ENCODE data around the gene FREY1.
"Not testable (repeated sequence)": the region's sequence is repeated elsewhere in the genome, so short reads cannot be mapped to it uniquely, and the experiment has no call there.

FREY1 gene

GRCh38 chr11:45913942-45914635 lies 7.0 kb upstream of the FREY1 start:
- no peak for DNase-seq

DNA sequence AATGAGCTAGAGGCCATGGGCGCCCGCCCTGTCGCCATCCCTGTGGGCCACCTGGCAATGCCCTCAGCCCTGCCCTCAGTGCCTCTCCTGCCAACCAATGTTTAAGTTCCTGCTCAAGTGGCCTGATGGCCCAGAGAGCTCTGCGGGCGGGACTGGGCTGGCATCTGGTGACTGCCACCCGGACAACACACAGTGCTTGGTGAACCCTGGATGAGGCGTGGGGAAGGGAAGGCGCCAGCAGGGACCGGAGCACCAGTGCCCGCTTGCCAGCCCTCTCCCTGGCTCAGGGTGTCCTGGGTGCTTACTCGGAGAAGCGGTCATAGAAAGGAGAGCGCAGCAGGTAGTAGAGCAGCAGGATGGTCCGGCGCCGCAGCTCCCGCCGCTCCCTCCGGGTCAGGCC lies 6.4 kb upstream of the FREY1 start:
- no peak for DNase-seq

DNA sequence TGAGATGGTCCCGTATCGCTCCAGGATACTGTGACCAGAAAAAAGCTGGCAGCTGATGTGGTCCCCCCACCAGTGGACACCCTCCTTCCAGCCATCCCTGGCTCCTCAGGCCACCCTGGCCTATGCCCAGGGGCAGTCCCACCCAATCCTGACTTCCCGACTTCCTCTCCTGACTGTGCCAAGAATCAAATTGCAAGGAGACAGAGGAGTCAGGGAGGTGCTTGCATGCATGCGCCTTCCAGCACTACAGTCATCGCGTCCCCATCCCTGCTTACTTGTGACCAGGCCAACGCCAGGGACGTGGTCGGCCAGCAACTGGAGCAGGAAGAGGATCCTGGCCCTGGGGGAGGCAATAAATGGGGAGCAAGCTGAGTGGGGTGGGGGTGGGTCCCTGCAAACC lies 3.6 kb upstream of the FREY1 start:
- DNase-seq: no peak

- DNase-seq: no peak
These were observed 2.8 kb upstream of the FREY1 start for GRCh38 chr11:45909594-45910475.

DNA sequence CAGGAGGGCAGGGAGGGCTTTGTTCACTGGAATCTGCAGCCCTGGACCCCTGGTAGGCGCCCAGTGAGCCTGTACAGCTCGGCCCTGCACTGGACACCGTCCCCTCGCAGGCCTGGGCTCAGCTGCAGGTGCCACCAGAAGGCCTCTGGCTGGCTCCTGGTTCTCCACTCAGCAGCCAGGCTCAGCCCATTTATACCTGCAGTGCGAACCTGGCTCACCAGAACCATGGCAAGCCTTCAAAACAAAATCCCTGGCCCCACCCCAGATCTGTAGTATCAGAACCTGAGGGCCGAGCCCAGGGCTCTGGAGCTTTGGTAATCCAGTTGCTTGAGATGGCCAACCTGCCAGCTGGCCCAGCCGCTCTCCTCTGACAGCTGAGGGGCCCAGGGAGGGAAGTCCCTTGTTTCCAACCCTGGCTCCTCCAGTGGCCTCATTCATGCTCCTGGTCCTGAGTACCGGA lies 870 bp upstream of the FREY1 start:
- DNase-seq: peak; percentile 2

DNA sequence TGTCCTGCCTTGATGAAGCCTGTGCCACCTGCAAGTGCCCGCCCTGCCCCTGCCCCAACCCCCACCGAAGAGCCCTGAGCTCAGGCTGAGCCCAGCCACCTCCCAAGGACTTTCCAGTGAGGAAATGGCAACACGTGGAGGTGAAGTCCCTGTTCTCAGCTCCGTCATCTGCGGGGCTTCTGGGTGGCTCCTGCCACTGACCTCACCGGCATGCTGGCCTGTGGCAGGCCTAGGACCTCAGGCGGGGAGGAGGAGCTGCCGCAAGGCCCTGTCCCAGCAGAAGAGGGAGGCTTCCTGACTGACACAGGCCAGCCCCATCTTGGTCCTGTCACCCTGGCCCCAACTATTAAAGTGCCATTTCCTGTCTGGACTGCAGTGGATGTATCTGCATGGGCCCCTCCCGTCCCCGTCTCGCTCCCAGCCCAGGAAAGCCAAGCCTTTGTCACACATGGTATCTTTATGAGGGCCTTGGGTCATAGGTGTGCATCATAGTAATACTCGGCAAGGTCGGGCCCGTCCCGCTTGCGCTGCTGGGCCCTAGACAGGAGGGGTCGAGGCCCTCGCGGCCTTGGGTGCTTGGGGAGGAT lies 882 bp downstream of the FREY1 start:
- DNase-seq: no peak

- DNase-seq: not testable (repeated sequence)
These were observed 1.5 kb downstream of the FREY1 start for GRCh38 chr11:45905576-45905975.

- peak; percentile 0 for DNase-seq
These were observed 2.0 kb downstream of the FREY1 start for GRCh38 chr11:45905095-45905494.

DNA sequence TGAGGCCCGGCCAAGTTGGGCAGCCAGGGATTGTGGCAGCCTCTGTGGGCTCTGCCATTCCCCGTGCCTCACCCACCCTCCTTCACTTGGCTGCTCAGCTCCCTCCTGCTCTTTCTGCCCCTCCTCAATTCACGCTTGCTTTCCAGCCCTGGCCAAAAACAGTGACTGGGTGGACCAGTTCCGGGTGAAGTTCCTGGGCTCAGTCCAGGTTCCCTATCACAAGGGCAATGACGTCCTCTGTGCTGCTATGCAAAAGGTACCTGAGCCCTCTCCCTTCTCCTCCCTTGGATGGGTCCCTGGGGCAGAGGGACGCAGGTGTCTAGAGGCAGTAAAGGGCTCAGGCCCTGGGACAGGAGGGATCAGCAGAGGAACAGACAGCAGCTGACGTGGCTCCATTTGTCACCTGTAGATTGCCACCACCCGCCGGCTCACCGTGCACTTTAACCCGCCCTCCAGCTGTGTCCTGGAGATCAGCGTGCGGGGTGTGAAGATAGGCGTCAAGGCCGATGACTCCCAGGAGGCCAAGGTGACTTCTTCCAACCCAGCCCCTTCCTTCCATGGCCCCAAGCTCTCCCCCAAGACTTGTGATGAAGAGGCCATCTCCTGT lies 2.7 kb downstream of the FREY1 start:
- DNase-seq: peak; percentile 0

- no peak for DNase-seq
These were observed 4.4 kb downstream of the FREY1 start for GRCh38 chr11:45902452-45903380.

DNA sequence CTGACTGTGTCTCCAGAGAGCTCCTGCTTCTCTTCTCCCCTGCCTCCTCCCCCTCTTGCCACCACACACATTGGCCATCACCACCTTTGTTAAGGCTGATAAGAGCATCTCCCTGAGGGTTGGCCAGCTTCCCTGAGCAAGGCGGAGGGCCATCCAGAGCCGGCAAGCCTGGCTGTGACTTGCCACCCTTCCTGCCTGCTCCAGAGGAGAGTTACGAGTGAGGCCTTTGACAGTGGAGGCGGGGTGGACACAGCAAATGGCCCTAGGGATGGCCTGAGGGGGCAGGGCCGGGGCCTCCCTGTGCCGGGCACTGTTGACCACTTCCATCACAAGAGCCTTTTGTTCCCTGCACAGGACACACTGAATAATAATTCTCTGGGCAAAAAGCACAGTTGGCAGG lies 5.4 kb downstream of the FREY1 start:
- DNase-seq: no peak

- no peak for DNase-seq
These were observed 6.0 kb downstream of the FREY1 start for GRCh38 chr11:45900916-45901617.

DNA sequence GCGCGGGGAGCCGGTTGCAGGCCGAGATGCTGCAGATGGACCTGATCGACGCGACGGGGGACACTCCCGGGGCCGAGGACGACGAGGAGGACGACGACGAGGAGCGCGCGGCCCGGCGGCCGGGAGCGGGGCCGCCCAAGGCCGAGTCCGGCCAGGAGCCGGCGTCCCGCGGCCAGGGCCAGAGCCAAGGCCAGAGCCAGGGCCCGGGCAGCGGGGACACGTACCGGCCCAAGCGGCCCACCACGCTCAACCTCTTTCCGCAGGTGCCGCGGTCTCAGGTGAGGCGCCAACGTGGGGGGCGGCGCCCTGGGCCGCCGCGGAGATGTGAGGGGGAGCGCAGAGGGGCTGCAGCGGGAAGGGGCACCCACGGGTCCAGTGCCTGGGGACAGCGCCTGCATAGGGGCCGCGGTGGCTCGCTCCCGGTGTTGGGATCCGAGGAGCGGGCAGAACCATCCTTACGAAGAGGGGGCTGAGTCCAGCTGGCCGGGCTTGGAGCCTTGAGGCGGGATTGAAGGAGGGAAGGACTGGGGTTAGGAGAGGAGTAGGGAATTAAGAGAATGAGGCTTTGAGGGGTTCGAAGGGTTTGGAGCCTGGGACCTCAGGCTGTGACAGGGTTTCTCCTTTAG lies 6.8 kb downstream of the FREY1 start:
- not testable (repeated sequence) for DNase-seq

DNA sequence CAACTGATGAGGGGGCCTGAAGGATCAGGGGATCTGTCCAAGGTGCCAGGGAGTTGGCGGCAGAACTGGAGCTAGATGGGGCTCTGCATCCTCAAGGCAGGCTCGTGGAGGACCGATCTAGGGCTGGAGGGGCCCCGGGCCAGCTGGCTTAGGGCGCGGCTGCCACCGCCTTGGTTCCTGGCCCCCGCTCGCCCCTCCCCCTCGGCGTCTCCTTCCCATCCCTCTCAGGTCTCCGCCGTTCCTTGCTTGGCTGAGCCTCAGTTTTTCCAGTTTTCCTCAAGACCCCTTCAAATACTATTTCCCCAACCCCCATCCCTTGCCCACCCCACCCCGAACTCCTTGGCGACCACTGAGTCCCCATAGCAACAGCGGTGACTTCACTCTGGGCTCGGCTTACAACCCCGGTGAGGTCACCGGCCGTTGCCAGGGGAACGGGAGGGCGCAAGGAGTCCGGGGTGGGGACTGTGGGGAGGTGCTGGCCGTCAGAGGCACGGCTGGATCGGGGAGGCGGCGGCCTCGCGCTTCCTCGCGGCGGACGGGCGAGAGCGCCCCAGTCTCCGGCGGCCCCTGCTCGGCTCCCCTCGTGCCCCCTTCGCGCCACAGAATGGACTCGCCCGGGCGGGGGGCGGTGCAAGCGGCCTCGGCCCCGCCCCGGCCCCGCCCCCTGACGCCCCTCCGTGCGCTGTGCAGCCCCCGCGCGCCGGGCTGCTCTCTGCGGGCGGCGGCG lies 7.5 kb downstream of the FREY1 start:
- peak; percentile 61 for DNase-seq

- no peak for DNase-seq
These were observed 8.0 kb downstream of the FREY1 start for GRCh38 chr11:45899086-45899447.

- no peak for DNase-seq
These were observed 9.5 kb downstream of the FREY1 start for GRCh38 chr11:45897556-45897955.

- no peak for DNase-seq
These were observed 10.6 kb downstream of the FREY1 start for GRCh38 chr11:45896422-45896984.

- no peak for DNase-seq
These were observed 11.4 kb downstream of the FREY1 start for GRCh38 chr11:45895553-45896259.

GRCh38 chr11:45894555-45895247 lies 12.4 kb downstream of the FREY1 start:
- DNase-seq: no peak
